Activated CD4-positive, CD25-positive, alpha-beta regulatory T cell (primary cell): ENCODE measurements around the gene HSPA6.
"Not testable (repeated sequence)": the region's sequence is repeated elsewhere in the genome, so short reads cannot be mapped to it uniquely, and the experiment has no call there.

Source experiments
- DNase-seq, 4 experiments: peaks; one replicate each; lab custom pipeline; 2025; lab: John Stamatoyannopoulos, UW

Gene HSPA6

DNA sequence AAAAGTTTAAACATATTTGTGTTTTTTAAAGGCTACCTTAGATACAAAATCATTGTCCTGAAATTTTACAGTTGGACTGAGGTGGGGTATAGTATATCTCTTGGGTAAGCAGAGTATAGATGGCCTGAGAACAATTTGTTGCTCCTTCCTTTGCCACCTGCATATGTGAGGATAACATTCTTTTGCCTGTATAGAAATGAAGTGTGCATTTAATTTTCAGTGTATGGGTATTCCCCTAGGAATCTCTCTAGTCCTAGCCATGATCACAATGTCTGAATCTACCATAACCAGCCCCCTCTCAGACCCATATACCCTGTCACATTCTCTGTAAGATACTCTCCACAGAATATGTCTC is 21.0 kb upstream of the HSPA6 start:
- no peak for DNase-seq

DNA sequence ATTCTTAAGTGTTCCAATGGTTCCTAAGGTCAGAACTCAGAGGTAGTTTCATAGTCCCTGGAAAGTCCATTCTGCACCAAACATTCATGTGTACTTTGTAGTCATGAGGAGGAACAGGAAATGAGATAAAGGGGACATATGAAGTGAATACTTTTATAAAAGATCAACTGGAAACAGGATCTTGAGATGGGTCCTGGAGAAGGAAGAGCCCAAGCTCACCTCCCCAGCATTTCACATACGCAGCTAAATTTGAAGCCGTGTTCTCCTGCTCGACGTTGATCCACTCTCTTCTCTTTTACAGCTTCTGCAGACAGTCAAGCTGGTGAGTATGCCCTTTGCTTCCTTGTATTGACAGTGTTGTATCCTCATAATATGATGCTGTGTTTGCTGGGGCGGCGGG is 18.7 kb upstream of the HSPA6 start:
- no peak for DNase-seq

DNA sequence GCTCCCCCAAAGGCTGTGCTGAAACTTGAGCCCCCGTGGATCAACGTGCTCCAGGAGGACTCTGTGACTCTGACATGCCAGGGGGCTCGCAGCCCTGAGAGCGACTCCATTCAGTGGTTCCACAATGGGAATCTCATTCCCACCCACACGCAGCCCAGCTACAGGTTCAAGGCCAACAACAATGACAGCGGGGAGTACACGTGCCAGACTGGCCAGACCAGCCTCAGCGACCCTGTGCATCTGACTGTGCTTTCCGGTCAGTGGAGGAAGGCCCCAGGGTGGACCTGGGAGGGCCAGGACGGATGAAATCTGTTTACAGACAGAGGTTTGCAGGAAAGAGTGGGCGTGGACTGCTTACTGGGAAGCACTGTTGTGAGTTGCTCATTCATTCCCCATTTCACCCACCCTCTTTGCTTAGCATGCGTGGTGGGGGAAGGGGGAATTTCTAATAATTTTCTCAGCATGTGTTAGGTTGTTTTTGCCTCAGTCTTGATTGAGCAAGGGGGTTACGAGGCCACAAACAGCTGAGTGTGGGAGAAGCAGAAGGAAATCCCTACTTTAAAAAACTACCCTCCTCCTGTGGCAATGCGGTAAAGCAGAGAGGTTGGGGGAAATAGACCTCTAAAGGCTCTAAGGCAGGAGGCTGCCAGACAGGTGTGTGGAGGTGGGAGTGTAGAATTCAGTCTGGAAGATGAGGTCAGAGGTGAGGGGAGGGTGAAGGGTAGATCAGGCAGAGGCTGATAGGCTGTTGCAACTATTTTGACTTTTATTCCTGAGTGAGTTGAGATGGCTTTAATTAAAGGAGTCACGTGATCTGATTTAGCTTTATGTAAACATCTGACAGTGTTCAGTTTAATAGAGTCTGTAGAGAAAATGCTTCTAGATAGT is 17.8 kb upstream of the HSPA6 start:
- no peak for DNase-seq

DNA sequence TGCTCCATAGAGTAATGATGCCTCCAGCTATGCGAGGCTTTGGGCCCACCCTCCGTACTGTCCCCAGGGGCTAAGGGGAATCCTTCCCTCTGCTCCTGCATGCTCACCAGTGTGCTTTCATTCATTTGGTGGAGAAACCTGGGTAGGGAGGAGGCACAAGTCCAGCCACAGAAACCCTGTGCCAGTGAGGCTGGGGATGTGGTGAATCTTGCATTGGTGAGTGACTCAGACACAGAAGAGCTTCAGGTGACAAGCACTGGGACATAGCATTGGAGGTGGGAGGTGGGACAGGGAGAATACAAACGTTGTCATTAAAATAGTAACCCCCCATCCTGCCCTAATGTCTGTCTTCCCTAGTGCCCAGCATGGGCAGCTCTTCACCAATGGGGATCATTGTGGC is 13.9 kb upstream of the HSPA6 start:
- DNase-seq, result no peak

DNA sequence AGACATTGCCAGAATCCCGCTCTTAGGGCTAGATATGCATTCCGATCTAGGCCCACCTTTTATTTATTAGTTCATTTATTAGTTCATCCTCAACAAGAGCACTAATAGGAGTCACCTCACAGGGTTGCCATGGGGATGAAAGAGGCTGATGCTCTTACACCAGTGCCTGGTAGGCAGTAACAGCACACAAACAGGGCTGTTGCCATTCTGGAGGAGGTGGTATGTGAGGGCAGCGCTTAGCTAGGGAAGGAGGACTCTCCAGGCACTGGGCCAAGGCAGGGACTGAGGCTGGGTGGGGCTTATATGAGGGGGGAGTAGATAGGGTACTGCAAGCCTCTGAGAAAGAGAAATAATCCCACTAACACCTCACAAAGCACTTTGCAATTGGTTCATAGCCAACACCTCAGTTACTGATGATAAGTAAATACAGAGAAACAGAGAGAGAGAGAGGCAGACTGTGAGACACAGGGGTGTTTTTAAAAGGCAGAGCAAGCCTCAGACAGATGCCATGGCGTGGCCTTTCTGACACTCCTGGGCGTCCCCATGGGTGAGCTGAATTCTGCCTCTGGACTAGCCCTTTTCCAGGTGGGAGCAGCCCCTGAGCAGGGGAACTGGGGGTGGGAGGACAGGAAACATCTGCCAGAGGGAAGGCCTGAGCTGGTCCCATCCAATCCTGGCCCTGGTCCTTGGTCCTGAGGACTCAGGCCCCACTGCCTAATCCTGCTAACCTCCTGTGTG is 13.2 kb upstream of the HSPA6 start:
- no peak for DNase-seq

DNA sequence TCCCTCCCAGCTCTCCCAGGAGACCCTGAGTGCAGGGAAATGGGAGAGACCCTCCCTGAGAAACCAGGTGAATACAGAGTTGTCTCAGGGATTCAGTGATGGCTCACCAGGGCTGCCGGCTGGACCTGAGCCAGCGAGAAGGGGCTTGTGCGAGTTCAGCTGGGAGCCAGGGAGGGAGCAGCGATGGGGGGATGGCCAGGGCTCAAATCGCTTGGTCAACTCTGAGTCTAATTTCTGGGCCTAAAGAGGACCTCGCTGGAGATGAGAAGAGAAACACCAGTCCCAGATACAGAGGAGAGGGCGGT is 12.6 kb upstream of the HSPA6 start:
- no peak for DNase-seq

DNA sequence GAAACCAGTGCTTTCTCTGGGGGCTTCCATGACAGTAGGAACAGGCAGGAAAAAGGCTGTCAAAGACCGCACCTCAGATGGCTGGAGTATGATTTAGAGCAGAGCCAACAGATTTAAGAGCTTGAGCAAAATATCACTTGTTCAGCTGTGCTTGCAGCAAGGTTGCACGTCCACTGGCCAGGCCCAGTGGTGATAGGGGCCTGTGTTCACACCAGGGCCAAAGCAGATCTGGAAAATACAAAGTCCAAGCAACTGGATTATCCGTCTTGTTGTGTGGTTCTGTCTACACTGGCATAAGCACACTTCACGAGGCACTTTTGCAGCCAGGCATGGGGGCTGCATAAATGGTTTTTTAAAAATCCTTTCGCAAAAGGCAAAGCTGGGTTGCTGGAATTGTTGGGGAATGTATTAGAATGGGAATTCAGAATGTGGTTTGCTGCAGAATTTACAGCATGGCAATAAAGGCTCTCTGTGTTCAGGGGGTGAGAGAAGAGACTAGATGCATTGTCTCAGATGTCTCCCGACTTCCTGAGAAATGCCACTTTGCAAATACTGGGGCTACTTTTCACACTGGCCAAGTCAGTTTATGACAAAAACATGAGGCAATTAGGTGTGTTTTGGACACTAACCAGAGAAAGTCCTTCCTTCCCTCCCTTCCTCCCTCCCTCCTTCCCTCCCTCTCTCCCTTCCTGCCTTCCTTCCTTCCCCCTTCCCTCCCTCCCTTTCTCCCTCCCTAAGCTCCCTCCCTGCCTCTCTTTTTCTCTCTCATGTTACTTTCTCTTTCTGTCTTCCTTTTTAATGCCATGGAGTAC is 11.5 kb upstream of the HSPA6 start:
- not testable (repeated sequence) for DNase-seq

DNA sequence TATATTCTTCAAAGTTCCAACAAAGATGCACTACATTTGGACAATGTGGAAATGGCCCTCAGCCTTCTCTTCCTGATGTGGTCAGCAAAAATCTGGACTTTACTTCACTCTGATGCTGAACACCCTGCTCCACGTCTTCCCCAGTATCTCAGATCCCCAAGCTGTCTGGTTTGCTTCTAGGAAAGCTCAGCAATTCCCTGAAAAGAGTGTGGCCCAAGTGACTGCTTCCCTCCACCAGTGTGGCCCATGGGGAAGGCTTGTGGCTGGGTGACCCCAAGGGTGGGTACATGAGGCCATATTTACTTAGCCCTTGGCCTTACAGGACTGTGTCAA is 10.9 kb upstream of the HSPA6 start:
- DNase-seq, result not testable (repeated sequence)

DNA sequence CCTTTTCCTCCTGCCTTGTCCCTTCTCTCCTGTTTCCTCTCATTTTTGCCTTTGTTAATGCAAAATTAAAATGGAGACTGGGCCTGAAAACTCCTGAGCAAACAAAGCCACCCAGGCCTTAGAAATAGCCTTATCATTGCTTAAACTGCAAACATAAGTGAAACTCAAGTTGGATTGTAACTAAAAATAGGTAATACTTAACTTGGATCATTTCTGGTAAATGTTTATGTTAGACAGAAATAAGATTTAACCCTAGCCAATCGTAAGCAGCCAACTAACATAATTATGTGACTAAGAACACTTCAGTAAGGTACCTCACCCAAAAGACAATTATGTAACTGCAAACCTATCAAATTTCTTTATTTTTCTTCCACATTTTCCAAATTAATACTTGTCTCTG is 10.4 kb upstream of the HSPA6 start:
- not testable (repeated sequence) for DNase-seq

DNA sequence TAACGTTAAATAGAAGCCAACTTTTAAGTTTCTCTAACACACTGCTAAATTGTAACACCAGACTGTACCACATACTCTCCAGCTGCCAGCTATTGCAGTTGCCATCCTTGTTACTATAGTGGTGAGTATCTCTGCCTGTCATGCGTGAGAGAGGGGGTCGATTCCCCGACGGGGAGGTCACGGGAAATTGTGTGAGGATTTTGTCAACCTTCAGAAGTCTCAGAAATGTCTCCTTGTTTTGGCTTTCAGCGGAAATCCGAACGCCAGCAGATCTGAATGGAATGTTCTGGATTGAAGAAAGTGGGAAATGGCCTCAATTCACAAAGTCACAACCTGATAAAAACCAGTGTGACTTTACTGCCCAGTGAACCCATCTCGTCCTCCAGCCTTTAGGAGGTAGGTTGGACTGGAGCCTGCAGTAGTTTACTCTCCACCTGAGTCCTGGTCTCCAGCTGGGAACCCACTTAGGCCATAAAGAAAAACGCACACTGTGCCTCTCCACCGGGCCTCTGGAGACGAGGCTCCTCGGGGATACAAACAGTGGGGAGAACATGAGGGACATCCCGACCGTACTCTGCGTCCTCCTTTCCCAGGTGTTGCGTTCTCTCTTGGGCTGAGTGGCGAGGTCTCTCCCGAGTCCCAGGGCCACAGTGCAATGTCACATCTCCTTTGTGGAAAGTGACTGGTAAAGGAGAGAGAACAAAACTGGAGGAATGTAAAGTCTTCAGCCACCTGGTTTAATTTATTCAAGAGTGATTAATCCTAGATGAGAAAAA is 1.1 kb upstream of the HSPA6 start:
- DNase-seq, result not testable (repeated sequence)

DNA sequence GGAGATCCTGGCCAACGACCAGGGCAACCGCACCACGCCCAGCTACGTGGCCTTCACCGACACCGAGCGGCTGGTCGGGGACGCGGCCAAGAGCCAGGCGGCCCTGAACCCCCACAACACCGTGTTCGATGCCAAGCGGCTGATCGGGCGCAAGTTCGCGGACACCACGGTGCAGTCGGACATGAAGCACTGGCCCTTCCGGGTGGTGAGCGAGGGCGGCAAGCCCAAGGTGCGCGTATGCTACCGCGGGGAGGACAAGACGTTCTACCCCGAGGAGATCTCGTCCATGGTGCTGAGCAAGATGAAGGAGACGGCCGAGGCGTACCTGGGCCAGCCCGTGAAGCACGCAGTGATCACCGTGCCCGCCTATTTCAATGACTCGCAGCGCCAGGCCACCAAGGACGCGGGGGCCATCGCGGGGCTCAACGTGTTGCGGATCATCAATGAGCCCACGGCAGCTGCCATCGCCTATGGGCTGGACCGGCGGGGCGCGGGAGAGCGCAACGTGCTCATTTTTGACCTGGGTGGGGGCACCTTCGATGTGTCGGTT is 477 bp downstream of the HSPA6 start:
- DNase-seq, result not testable (repeated sequence)

DNA sequence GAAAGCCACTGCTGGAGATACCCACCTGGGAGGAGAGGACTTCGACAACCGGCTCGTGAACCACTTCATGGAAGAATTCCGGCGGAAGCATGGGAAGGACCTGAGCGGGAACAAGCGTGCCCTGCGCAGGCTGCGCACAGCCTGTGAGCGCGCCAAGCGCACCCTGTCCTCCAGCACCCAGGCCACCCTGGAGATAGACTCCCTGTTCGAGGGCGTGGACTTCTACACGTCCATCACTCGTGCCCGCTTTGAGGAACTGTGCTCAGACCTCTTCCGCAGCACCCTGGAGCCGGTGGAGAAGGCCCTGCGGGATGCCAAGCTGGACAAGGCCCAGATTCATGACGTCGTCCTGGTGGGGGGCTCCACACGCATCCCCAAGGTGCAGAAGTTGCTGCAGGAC is 981 bp downstream of the HSPA6 start:
- DNase-seq, result not testable (repeated sequence)

DNA sequence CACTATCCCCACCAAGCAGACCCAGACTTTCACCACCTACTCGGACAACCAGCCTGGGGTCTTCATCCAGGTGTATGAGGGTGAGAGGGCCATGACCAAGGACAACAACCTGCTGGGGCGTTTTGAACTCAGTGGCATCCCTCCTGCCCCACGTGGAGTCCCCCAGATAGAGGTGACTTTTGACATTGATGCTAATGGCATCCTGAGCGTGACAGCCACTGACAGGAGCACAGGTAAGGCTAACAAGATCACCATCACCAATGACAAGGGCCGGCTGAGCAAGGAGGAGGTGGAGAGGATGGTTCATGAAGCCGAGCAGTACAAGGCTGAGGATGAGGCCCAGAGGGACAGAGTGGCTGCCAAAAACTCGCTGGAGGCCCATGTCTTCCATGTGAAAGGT is 1.6 kb downstream of the HSPA6 start:
- not testable (repeated sequence) for DNase-seq

DNA sequence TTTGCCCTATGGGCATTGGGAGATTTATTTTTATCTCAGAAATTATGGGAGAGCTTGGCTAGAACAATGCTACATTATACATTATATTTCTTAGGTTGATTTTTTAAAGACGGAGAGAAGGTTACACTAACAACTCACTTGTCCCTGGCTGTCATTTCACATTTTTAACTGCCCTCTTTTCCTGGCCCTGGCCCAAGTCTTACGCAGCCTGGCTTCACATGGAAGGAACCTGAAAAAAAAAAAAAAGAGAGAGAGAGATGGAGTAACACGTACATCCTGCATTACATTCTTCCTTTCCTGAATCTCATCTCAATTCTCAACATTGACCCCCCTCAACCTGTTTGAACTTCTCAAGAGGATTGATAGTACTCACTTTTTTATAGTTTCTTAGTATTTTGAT is 4.2 kb downstream of the HSPA6 start:
- not testable (repeated sequence) for DNase-seq

DNA sequence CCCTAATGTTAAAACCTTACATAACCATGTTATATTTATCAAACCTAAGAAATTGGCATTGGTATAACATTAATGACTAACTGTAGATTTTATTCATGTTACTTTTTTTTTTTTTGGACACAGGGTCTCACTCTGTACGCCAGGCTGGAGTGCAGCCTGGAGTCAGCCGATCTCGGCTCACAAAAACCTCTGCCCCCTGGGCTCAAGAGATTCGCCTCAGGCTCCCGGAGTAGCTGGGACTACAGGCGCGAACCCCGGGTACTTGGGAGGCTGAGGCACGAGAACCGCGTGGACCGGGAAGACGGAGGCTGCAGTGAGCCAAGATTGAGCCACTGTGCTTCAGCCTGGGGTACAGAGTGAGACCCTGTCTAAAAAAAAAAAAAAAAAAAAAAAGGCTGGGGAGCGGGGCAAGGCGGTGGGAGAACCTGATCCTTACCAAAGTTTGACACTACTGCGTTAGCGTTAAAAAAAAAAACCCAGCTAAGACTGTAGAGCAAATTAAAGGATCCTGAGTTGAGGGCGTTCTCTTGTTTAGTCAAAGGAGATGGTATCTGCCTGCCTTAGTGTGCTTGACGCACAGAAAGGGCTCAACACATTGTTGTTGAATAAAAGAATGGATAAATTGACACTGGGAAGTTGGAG is 5.2 kb downstream of the HSPA6 start:
- not testable (repeated sequence) for DNase-seq

DNA sequence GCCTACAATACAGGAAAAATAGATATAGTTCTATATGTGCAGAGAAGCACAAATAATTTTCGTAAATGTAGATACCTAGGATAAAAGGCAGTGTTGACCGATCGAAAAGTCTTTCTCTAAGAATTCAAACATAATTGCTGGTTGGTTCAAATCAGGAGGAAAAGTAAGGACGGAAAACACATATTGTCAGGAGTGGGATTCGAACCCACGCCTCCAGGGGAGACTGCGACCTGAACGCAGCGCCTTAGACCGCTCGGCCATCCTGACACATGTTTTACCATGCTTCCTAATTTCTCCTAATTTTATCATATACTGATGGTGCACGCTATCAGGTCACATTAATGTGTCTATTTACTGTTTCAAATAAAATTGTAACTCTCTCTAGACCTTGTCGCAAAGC is 5.8 kb downstream of the HSPA6 start:
- DNase-seq, result peak in 2 of 4 experiments; percentile 15 to 62

DNA sequence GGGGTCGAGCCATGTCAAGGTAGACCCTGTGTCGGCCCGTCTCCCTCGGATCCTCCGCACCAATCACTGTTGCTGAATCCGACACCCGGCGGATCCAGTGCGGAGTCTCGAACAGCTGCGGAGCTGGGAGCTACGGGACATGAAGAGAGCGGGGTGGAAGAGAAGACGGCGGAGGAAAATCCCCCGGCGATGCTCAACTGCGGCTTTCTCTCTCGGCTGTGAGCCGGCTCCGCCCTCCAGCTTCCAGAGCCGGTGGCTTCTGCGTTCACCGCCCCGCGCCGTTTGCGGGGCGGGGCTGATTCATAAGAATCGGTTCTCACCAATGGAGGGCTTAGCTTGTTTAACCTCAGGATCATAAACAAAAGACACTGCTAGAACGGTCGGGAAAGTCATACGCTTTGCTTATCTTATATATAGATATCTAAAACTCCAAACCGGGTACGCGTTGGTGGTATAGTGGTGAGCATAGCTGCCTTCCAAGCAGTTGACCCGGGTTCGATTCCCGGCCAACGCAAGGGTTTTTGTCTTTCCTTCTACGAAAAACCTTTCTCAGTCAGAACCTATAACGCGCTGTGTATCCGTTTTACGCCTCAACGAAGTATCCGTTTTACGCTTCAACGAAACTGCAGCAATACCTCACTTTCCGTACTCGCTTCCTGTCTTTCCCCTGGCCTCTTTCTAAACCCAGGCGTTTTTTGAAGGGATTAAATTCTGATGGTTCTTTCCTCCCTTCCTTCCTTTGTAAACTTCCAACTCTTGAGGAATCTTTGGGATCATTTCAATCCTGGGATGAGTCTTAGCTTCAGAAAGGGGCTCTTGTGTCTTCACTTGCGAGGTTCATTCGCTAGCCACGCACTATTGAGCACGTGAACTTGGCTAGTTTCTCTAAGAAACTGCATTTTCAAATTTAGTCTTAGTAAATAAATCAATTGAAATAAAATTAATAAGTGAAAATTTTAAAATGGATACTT is 6.6 kb downstream of the HSPA6 start:
- DNase-seq, result peak; percentile 59 to 96 (median 70)

DNA sequence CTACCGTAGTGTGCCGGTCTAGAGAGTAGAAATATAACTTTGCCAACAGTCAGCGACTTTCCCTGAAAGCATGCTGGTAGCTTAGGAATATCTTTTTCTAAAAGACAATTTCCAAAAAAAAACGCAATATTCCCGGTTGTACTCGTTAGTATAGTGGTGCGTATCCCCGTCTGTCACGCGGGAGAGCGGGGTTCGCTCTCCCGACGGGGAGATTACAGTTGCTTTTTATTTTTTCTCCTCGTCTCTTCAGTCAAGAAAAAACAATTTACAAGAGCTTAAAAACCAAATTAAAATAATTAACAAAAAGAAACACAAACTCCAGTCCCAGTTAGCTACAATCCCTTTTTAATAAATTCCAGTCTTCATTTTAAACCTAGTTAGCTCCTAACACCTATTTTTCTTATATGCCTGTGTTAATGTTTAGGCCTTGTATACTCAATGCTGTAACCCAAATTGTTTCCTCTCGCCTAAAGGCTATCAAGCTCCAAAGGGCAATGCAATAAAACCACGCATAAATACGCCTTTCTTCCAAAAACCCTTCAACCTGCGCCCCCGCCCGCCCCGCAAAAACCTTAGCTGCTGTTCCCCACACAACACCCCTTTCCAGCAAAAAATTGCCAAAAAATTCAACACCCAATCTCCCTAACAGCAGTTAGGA is 7.8 kb downstream of the HSPA6 start:
- DNase-seq, result no peak
